PFSK-1 (cell line): ENCODE results near the gene PACC1.

Experiments used
- FOXP2 ChIP-seq: optimal IDR thresholded peaks from 2 replicates; pipeline ENCODE3; 2011; ENCODE audit warnings: borderline replicate concordance, control low read depth, inconsistent platforms; ENCODE audit not compliant: insufficient read depth; ENCODE audit errors: extremely low read length, extremely low read depth
- POLR2AphosphoS5 ChIP-seq: IDR thresholded peaks from 2 replicates; pipeline ENCODE4 v1.6.1; 2012; ENCODE audit warnings: low read depth, mild to moderate bottlenecking, control low read depth, low read length, moderate library complexity
- REST ChIP-seq, 2 experiments: IDR thresholded peaks; 2 replicates each; pipeline versions ENCODE4 v1.6.1 to v1.8.0; 2011 to 2012; ENCODE audit warnings: low read depth in 2 of 2, low read length in 2 of 2, control low read depth in 1 of 2, inconsistent platforms in 1 of 2, mild to moderate bottlenecking in 1 of 2, moderate library complexity in 1 of 2; ENCODE audit not compliant: insufficient read depth in 1 of 2
- SIN3A ChIP-seq: IDR thresholded peaks from 2 replicates; pipeline ENCODE4 v1.6.1; 2012; ENCODE audit warnings: mild to moderate bottlenecking, low read length, moderate library complexity, borderline replicate concordance; ENCODE audit not compliant: insufficient read depth
- TAF1 ChIP-seq: IDR thresholded peaks from 2 replicates; pipeline ENCODE4 v1.6.1; 2012; ENCODE audit warnings: low read length, control low read depth, borderline replicate concordance; ENCODE audit not compliant: insufficient read depth

The PACC1 gene

GRCh38 chr1:212346601-212347000 is 68.1 kb downstream of the PACC1 start:
- TF ChIP-seq POLR2AphosphoS5: no peak

- TF ChIP-seq FOXP2: no peak
- TF ChIP-seq REST (IDR thresholded peaks at IDR 0.05; ENCODE audit: insufficient read depth in 1 of 2, low read depth in 2 of 2, low read length in 2 of 2): no peak
These were observed 69.8 kb downstream of the PACC1 start for GRCh38 chr1:212344905-212345304.

GRCh38 chr1:212341090-212341489 is 73.6 kb downstream of the PACC1 start:
- TF ChIP-seq POLR2AphosphoS5 (no peak), FOXP2 (no peak), REST (IDR thresholded peaks at IDR 0.05; ENCODE audit: insufficient read depth in 1 of 2, low read depth in 2 of 2, low read length in 2 of 2) (no peak), TAF1 (no peak), SIN3A (no peak)

- no peak for TF ChIP-seq POLR2AphosphoS5
- TF ChIP-seq FOXP2: no peak
- no peak for TF ChIP-seq REST (IDR thresholded peaks at IDR 0.05; ENCODE audit: insufficient read depth in 1 of 2, low read depth in 2 of 2, low read length in 2 of 2)
These were observed 85.6 kb downstream of the PACC1 start for GRCh38 chr1:212329105-212329504.

- no peak for TF ChIP-seq REST (IDR thresholded peaks at IDR 0.05; ENCODE audit: insufficient read depth in 1 of 2, low read depth in 2 of 2, low read length in 2 of 2)
These were observed 86.4 kb downstream of the PACC1 start for GRCh38 chr1:212328248-212328647.

- TF ChIP-seq POLR2AphosphoS5: no peak
- TF ChIP-seq TAF1: no peak
- TF ChIP-seq FOXP2: no peak
- no peak for TF ChIP-seq SIN3A
- TF ChIP-seq REST (IDR thresholded peaks at IDR 0.05; ENCODE audit: insufficient read depth in 1 of 2, low read depth in 2 of 2, low read length in 2 of 2): no peak
These were observed 88.1 kb downstream of the PACC1 start for GRCh38 chr1:212326541-212326940.
